NCI-H526 treated with DMSO at 0.1 percent for 48 hours (cell line): ENCODE results near the gene RCAN3.

Experiments used
- DNase-seq: peaks from one replicate; lab custom pipeline; 2025; lab: John Stamatoyannopoulos, UW

Gene RCAN3

GRCh38 chr1:24551290-24551959, 48.8 kb downstream of the RCAN3 start:
- DNase-seq = no peak

DNA sequence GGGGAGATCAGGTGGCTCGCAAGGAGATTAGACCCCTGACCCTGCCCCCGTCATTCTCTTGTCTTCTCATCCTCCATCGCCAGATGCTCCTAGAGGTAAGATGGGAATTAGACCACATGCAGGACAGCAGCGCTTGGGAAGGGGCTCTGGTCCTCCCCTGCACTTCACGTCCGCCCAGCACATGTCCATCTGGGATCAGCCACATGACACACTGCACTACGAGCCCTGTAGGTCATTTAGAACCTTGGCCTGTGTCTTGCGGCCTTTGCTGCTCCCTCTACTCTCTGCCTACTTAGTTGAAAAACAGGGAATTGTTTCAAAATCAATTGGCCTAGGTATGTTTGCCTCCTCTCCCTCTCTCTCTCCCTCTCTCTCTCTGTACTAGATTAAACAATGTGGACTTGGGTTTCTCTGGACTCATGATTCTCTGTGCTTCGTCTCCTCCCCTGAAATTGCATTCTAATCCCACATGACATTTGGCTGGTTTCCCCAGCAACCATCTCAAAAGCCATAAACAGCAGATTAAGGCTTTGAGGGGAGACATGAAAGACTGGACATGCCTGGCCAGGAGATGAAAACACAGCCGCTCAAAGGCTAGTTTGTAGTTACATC, 49.4 kb downstream of the RCAN3 start:
- no peak for DNase-seq

GRCh38 chr1:24553931-24554330, 51.3 kb downstream of the RCAN3 start:
- DNase-seq = no peak

- no peak for DNase-seq
These were observed 52.1 kb downstream of the RCAN3 start for GRCh38 chr1:24554714-24555113.

GRCh38 chr1:24555591-24556413, 53.2 kb downstream of the RCAN3 start, which contains the start of gene NCMAP:
Gene NCMAP, plus strand, starts transcription at chr1:24556087. Its CDS starts 39,344 bp downstream, at chr1:24595431.
- peak; percentile 27 for DNase-seq

- DNase-seq = no peak
These were observed 53.8 kb downstream of the RCAN3 start for GRCh38 chr1:24556414-24556795.

DNA sequence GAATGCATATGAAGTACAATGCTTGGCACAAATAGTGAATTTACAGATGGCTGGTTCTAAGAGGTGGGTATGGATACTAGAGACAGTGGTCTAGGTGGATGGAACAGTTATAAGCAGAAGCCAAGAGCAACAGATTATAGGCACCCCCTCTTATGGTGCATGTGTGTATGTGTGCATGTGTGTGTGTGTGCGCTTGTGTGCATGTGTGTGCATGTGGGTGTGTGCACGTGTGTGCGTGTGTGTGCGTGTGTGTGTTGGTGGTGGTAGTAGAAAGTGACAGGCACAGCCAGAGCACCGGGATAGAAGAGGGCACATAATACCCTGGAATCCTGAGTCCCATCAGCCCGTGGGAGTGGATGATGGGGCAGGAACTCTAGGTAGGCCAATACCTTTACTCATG, 54.6 kb downstream of the RCAN3 start:
- DNase-seq = no peak

DNA sequence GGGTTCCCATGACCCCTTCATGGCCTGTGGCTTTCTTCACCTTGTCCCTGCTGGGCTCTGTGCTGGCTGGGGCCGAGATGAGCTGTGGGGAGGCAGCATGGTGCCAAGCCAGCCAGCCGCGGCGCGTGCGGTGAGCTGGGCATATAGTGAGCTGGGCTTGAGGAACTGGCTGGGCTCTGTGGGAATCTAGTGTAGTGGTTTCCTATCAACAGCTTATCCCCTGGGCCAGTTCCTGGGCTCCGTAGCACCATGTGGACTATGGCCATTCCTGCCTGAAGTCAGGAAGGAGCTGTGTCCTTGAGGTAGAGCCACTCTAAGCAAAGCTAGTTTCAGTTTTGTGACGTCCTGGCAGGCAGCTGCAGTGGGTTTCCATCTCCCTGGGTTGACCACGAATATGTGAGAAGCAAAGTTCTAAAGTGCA, 55.1 kb downstream of the RCAN3 start:
- DNase-seq = no peak

GRCh38 chr1:24558455-24558854, 55.8 kb downstream of the RCAN3 start:
- no peak for DNase-seq

DNA sequence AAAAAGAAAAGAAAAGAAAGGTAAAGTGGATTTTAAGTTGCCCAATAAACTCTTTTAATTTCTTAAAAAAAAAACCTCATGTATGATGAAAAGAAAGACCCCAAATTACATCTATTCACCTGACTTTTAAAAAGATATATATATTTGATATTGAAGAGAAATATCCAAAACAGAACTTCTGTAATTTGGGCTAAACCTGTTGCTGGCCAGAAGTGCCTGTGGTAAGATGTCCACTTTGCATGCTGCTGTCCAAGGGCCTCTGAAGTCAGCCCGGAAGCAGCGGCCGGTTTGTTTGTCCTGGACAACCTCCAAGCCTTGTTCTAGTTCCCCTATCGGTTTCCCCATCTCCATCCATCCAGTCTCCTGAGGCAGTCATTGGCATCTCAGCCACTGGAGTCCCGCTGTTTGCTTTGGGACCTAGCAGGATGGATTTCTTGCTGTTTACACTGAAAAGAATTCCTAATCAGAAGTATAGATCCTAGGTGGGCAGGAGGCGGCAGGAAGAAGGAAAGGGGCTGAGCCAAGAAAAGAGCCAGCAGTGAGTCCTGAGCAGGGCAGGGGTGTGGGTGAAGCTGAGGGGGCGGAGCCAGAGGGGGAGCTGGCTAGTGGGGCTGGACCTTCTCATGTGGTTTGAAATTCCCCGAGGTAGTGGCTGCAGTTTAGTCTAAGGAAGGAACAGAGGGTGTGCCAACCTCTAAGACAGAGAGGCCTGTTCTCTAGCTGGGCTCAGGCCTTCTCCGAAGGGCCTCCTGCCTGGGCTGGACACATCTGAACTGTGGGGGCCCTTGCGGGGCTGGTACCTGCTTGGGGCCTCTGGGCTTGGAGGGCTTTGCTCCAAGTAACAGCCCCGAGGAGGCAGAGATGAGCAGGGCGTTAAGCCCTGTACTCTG, 56.5 kb downstream of the RCAN3 start:
- DNase-seq = no peak

DNA sequence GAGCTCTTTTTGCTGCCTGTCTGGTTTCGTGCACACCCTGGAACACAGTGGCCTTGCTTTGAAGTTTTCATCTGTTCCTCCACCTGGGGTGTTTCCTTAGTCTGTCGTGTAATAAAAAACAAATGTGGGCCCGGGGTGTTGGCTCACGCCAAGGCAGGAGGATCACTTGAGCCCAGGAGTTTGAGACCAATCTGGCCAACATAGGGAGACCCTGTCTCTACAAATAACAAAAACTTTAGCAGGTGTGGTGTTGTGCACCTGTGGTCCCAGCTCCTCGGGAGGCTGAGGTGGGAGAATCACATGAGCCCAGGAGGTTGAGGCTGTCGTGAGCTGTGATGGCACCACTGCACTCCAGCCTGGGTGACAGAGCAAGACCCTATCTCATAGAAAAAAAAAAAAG, 57.7 kb downstream of the RCAN3 start:
- DNase-seq = no peak

DNA sequence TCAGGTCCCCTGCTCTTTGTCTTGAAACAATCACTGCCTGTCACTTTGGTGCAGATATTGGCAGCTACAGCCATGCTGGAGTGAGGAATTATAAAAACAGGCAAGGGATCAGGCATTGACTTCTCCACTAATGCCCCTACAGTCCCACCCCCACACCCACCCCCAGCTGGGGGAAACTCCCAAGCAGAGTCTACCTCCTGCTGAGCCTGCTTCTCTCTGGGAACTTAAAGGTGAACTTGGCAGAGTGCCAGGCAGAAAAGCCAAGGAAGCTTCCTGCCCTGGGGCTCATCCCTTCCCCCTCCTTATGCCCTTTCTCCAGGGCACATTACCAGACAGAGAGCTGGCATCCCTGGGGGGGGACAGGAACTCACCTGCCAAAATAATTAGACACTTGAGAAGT, 60.0 kb downstream of the RCAN3 start:
- DNase-seq = no peak

- DNase-seq = peak; percentile 41
These were observed 62.1 kb downstream of the RCAN3 start for GRCh38 chr1:24564695-24565094.

DNA sequence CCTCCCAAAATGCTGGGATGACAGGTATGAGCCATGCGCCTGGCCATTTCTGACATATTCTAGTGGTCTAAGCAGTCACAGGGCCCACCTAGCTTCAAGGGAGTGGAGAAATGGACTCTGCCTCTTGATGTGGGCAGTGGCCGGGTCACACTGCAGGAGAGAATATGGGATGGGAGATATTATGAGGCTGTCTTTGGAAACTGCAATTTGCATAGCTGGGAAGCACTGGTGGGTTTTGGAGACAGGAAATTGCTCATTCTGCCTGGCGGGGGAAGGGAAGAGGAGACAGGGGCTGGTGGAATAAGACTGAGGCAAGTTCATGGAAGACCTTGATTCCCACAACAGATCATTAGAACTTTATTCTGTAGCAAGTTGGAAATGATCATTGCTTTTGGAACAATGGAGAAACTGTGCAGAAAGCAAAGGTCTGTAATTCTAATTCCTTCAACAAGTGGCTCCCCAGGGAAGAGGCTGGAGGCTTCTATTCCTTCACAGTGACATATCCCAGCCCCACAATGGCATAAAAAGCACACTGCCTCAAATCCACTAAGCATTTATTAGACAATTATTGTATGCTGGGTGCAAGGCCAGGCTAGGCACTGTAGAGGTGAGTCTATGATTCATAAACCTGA, 63.7 kb downstream of the RCAN3 start:
- DNase-seq = peak; percentile 53

GRCh38 chr1:24567792-24568388, 65.3 kb downstream of the RCAN3 start:
- peak; percentile 10 for DNase-seq

DNA sequence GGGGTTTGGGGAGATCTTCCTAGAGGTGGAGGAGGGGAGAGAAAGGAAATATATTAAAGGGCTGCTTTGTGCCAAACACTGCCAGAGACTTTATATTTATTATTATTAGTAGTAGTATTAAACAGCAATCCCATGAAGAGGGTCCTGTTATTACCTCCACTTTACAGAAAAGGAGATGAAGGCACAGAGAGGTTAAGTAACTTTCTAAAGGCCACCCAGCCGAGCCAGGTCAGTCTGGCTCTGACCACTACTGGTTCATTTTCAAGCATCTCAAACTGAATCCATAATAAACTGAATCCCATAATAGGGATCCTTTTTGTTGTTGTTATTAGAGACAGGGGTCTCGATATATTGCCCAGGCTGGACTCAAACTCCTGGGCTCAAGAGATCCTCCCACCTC, 65.8 kb downstream of the RCAN3 start:
- DNase-seq = no peak

GRCh38 chr1:24570265-24571125, 67.9 kb downstream of the RCAN3 start:
- no peak for DNase-seq

DNA sequence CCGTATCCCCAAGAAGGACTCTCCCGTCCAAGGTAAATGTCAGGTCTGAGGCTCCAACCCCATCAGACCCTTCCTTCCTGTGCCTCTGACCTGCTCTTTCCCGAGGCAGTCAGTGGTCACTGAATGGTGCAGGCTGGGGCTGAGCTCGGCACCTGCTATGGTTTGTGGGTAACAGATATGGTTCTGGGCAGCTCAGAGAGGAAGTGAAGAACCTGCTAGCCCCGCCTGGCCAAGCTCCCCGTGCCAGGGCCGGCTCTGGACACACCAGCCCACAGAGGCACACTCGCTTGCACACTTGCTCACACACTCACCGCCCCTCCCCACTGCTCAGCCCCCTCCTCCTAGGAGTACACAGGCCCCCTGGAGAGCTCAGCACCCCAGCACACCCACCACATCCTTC, 69.7 kb downstream of the RCAN3 start:
- no peak for DNase-seq

DNA sequence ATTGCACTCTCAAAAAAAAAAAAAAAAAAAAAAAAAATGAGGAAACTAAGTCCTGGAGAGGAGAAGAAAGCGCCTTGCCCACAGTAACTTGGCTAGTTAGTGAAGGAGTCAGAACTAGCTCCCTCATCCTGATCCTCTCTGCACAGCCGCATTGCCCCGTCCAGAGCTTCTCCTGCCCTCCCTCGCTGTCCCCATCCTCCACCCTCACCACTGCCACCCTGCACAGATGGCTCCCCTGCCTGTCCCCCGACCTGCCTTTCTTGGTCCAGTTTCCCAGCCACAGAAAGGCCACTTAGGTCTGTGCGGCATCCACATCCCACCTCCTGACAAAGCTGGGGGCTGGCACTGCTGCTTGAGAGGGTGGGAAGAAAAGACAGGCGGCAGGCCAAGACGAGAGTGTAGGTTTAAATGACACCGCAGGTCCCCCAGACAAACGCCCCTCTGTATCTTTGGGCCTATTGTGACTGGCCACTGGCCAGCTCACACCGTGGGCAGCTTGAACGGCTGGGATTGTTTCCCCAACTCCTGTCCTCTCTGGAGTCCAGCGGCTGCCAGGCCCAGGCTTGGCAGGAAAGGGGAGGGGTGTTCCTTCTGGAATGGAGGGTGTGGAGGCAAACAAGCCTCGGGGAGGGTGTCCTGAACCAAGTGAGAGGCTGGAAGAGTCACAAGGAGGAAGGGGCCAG, 73.4 kb downstream of the RCAN3 start:
- DNase-seq = no peak

DNA sequence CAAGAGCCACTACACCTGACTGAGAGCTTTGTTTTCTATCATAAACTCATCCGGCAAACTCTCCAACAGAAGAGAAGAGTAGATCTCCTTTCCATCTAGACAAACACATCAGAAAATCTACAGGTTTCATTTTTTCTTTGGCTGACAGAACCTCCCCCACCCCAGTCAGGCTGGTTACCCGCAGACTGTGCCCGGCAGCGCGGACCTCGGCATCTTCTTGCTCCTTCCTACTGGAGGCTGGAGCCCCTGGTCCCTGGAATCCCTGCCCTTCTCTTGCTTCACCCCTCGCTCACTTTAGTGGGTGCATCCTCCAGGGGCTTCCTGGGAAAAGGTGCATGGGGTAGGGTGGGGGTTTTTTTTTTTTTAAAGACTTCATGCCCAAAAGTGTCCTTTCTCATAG, 76.2 kb downstream of the RCAN3 start:
- no peak for DNase-seq
